ENCODE results near the gene COL28A1.

DNA sequence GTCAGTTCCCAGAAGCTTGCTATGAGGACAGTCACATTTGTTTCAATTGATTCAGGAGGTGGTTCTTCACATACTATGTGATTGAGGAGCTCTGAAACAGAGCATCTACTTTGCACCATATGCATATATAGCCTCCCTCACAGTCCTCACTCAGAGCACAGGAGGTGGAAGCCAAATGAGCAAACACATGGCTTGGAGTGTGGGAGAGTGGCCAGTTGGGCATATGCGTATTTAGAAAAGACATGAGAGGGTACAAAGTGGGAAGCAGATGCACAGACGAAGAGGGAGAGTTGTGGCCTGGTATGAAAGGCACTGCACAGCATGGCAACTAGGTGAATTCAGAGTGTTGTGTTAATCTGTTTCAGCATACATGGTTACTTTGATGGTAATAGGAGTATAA lies 165.6 kb downstream of the COL28A1 start:
- TF ChIP-seq, protein P1, sequence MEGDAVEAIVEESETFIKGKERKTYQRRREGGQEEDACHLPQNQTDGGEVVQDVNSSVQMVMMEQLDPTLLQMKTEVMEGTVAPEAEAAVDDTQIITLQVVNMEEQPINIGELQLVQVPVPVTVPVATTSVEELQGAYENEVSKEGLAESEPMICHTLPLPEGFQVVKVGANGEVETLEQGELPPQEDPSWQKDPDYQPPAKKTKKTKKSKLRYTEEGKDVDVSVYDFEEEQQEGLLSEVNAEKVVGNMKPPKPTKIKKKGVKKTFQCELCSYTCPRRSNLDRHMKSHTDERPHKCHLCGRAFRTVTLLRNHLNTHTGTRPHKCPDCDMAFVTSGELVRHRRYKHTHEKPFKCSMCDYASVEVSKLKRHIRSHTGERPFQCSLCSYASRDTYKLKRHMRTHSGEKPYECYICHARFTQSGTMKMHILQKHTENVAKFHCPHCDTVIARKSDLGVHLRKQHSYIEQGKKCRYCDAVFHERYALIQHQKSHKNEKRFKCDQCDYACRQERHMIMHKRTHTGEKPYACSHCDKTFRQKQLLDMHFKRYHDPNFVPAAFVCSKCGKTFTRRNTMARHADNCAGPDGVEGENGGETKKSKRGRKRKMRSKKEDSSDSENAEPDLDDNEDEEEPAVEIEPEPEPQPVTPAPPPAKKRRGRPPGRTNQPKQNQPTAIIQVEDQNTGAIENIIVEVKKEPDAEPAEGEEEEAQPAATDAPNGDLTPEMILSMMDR (conservative IDR thresholded peaks at IDR 0.05; ENCODE audit: low read depth in 2 of 2) = no peak
- no peak for TF ChIP-seq POLR2AphosphoS5 (IDR thresholded peaks at IDR 0.05; ENCODE audit: low read depth)
